ENCODE data around the gene ODC1. TPM values are rescaled to one million over a fixed set of nuclear protein-coding genes. Genes with fewer than 3 reads are reported as not detected.
A peak's percentile ranks its signal among the peaks of the same experiment; 100 is the strongest.

The ODC1 gene
- total RNA-seq, 2 experiments from 2014 or later = 180 to 181 TPM

DNA sequence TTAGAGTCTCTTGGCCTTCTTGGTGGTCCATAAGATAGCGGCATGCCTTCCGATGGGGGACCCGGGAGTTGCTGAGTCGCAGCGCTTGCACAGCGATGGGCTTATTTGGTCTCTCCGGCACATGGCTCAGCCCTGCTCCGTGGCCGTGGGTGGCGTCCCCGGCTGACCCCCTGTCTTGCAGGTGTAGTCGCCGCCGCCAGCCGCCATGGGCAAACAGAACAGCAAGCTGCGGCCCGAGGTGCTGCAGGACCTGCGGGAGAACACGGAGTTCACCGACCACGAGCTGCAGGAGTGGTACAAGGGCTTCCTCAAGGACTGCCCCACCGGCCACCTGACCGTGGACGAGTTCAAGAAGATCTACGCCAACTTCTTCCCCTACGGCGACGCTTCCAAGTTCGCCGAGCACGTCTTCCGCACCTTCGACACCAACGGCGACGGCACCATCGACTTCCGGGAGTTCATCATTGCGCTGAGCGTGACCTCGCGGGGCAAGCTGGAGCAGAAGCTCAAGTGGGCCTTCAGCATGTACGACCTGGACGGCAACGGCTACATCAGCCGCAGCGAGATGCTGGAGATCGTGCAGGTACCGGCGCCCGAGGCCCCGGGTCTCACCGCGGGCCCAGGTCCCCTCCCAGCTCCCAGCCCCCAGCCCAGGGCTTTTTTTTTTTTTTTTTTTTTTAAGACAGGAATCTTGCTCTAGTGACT lies 28.4 kb downstream of the ODC1 start:
- Mint-ChIP-seq H3K4me1 (ENCODE audit: low read depth) (peaks cover 19% of the 10 kb centered on the region), H3K36me3 (ENCODE audit: low read depth) (peaks cover 27% of the 10 kb centered on the region), H3K4me3 (no peak overlapping the region), H3K27ac (no peak overlapping the region), H3K9me3 (no peaks in the 10 kb centered on the region), H3K27me3 (no peaks in the 10 kb centered on the region)
- TF ChIP-seq, protein P1, sequence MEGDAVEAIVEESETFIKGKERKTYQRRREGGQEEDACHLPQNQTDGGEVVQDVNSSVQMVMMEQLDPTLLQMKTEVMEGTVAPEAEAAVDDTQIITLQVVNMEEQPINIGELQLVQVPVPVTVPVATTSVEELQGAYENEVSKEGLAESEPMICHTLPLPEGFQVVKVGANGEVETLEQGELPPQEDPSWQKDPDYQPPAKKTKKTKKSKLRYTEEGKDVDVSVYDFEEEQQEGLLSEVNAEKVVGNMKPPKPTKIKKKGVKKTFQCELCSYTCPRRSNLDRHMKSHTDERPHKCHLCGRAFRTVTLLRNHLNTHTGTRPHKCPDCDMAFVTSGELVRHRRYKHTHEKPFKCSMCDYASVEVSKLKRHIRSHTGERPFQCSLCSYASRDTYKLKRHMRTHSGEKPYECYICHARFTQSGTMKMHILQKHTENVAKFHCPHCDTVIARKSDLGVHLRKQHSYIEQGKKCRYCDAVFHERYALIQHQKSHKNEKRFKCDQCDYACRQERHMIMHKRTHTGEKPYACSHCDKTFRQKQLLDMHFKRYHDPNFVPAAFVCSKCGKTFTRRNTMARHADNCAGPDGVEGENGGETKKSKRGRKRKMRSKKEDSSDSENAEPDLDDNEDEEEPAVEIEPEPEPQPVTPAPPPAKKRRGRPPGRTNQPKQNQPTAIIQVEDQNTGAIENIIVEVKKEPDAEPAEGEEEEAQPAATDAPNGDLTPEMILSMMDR (IDR thresholded peaks at IDR 0.05) = no peak
- DNase-seq = no peak
- intact Hi-C loops (cut with micrococcal nuclease) = no loop called here
- no peak for ATAC-seq
- POLR2A ChIA-PET = interaction anchor here (1.5 kb wide), 1 partner anchor 15 kb away, joined by 3 read pairs; no protein-coding TSS in a partner anchor
- CTCF ChIA-PET = no interaction called here

DNA sequence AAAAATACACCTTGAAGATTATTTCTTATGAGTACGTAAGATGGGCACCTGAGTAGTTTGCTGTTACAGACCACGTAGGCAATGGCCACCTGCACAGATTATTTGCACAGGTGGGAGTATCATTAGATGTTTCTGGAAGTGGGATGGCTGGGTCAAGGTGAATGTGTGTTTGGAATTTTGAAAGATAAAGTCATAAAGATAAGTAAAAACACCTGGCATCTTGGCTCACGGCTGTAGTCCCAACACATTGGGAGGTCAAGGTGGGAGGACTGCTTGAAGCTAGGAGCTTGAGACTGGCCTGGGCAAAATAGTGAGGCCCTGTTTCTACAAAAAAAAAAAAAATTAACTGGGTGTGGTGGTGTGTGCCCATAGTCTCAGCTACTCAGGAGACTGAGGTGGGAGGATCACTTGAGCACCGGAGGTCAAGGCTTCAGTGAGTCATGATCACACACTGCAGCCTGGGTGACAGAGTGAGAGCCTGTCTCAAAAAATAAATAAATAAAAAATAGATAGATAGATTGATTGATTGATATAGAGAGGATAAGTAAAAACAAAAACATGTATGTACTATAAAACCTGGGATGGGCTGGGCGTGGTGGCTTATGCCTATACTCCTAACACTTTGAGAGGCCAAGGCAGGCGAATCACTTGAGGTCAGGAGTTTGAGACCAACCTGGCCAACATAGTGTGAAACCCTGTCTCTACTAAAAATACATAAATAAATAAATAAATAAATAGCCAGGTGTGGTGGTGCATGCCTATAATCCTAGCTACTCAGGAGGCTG lies 30.4 kb downstream of the ODC1 start:
- intact Hi-C loops (cut with micrococcal nuclease) = no loop called here
- TF ChIP-seq, protein P1 (IDR thresholded peaks at IDR 0.05) = no peak
- Mint-ChIP-seq H3K27ac (no peak overlapping the region), H3K4me1 (ENCODE audit: low read depth) (peaks cover 20% of the 10 kb centered on the region), H3K4me3 (no peak overlapping the region), H3K36me3 (ENCODE audit: low read depth) (peaks cover 25% of the 10 kb centered on the region), H3K9me3 (no peaks in the 10 kb centered on the region), H3K27me3 (no peaks in the 10 kb centered on the region)
- CTCF ChIA-PET = interaction anchor here (0.6 to 2.1 kb wide), 4 partner anchors 8 to 17 kb away, joined by 3 to 17 read pairs (median 8); no protein-coding TSS in a partner anchor
- ATAC-seq (peak; percentile 57), DNase-seq (no peak)
- POLR2A ChIA-PET = interaction anchor here (0.7 kb wide), 1 partner anchor 125 kb away, joined by 3 read pairs; no protein-coding TSS in a partner anchor

DNA sequence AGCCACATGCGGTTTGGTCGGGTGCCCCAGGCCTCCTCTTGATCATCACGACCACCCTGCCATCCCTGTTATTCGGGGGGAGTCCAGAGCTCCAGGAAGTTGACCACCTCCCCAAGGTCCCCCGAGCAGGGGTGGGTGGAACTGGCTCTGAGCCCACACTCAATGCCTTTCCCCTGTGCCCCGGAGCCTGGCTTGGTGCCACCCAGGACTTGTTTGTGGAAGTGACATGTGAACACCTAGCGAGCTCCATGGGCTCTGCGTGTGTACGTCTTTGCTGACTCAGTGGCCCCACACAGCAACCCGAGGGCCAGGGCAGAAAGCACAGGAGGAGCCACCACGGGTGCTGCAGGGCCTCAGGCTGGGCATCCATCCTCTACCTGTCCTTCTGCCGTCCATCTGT lies 32.5 kb downstream of the ODC1 start:
- intact Hi-C loops (cut with micrococcal nuclease) = no loop called here
- no peak for ATAC-seq
- Mint-ChIP-seq H3K9me3 (no peaks in the 10 kb centered on the region), H3K27me3 (no peaks in the 10 kb centered on the region), H3K4me3 (no peak overlapping the region), H3K4me1 (ENCODE audit: low read depth) (peaks cover 21% of the 10 kb centered on the region), H3K27ac (no peak overlapping the region), H3K36me3 (ENCODE audit: low read depth) (peaks cover 25% of the 10 kb centered on the region)
- ChIA-PET CTCF (interaction anchor here (1.1 kb wide), 1 partner anchor 20 kb away, joined by 3 read pairs; no protein-coding TSS in a partner anchor), POLR2A (no interaction called here)
- TF ChIP-seq, protein P1 (IDR thresholded peaks at IDR 0.05) = no peak
- DNase-seq = no peak

DNA sequence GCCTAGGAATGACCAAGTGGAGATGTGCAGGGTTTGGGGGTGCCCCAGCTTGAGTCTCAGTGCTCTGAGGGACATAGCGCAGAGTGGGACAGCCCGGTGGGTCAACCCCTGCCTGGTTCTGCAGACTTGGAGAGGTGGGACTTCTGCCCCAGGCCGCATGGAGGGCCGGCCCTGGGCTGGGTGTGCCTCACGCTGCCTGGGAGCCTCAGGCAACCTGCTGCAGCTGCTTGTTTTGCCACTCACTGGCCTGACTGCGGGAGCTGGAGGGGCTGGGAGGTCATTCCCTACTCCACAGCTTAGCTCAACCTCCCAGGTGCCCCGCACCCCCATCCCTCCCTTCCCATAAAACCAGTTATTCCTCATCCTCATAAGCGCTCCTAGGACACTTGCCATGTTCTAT lies 33.1 kb downstream of the ODC1 start:
- ChIA-PET POLR2A (no interaction called here), CTCF (interaction anchor here (1.1 kb wide), 1 partner anchor 20 kb away, joined by 3 read pairs; no protein-coding TSS in a partner anchor)
- TF ChIP-seq, protein P1 (IDR thresholded peaks at IDR 0.05) = no peak
- no peak overlapping the region for H3K4me3 Mint-ChIP-seq
- DNase-seq = no peak
- no peak overlapping the region for H3K27ac Mint-ChIP-seq
- ATAC-seq = no peak
- no peaks in the 10 kb centered on the region for H3K27me3 Mint-ChIP-seq
- H3K4me1 Mint-ChIP-seq (ENCODE audit: low read depth) = peaks cover 27% of the 10 kb centered on the region
- H3K36me3 Mint-ChIP-seq (ENCODE audit: low read depth) = peaks cover 26% of the 10 kb centered on the region
- H3K9me3 Mint-ChIP-seq = no peaks in the 10 kb centered on the region
- intact Hi-C loops (cut with micrococcal nuclease) = no loop called here

DNA sequence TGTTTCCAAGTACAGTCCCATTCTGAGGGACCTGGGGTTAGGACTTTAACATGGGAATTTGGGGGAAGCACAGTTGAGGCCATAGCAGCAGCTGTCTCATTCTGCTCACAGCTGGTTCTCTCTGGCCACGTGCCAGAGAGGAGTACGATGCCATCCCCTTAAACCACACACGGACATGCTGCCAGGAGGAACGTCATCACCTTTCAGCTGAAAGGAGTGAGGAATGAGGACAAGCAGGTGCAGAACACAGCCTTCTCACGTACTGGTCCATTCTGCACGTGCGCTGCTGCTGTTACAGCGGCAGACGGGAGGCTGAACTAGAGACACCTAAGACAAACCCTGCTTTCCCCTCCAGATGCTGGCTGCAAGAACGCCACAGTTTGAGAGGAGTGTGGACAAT lies 33.5 kb downstream of the ODC1 start:
- Mint-ChIP-seq H3K27ac (no peak overlapping the region), H3K9me3 (no peaks in the 10 kb centered on the region), H3K4me3 (no peak overlapping the region), H3K4me1 (ENCODE audit: low read depth) (peaks cover 28% of the 10 kb centered on the region), H3K27me3 (no peaks in the 10 kb centered on the region), H3K36me3 (ENCODE audit: low read depth) (peaks cover 25% of the 10 kb centered on the region)
- ChIA-PET CTCF (interaction anchor here (1.1 kb wide), 1 partner anchor 21 kb away, joined by 3 read pairs; no protein-coding TSS in a partner anchor), POLR2A (no interaction called here)
- TF ChIP-seq, protein P1 (IDR thresholded peaks at IDR 0.05) = no peak
- DNase-seq (no peak), ATAC-seq (no peak)
- intact Hi-C loops (cut with micrococcal nuclease) = no loop called here

Data from activated CD8-positive, alpha-beta T cell treated with anti-CD3 and anti-CD28 coated beads for 36 hours (primary cell).